Lower leg skin (tissue), 4 donors: ENCODE measurements around the gene PRKAG1. TPM values are rescaled to one million over a fixed set of nuclear protein-coding genes. Genes with fewer than 3 reads are reported as not detected.

ENCODE experiments used
- DNase-seq, 2 donors: peaks; one replicate each; pipeline ENCODE4 v3.0.0-alpha.2; 2019; ENCODE audit warnings: low spot score in 2 of 2
- H3K4me3 ChIP-seq: fragments of 200-600 bp; sonication (generic); 2 replicates; pipeline ENCODE4 v1.5.1; 2017; ENCODE audit warnings: mild to moderate bottlenecking, low read depth; ENCODE audit not compliant: poor library complexity, severe bottlenecking
- POLR2A ChIP-seq, 2 donors: fragments of 450-650 bp; IDR thresholded peaks; one replicate each; pipeline ENCODE4 v1.6.1; 2016 to 2017; ENCODE audit warnings: antibody characterized with exemption in 2 of 2, mild to moderate bottlenecking in 1 of 2, moderate library complexity in 1 of 2
- WGBS, 2 donors: methylation state at CpG; one replicate each; pipeline ENCODE4 v1.1.5; 2018; 5-methylcytosine and 5-hydroxymethylcytosine counted together
- intact Hi-C: fragments of 100-400 bp; cut with DNase I; formaldehyde crosslinking; loops from one replicate; pipeline ENCODE4 v1.15.0; 2023; ENCODE audit warnings: low total_unique reads
- total RNA-seq, 4 donors: library from RNA; depleted of rRNA; stranded (reverse); fragments of >200 nt; gene quantifications; one replicate each; pipeline ENCODE4 v1.1.0, GENCODE V29; 2016
- TF ChIP-seq, protein P1 (sequence below), 3 donors: fragments of 450-650 bp; IDR thresholded peaks; one replicate each; pipeline ENCODE4 v1.5.1; 2016; ENCODE audit warnings: antibody characterized with exemption in 3 of 3, mild to moderate bottlenecking in 3 of 3, moderate library complexity in 2 of 3

The PRKAG1 gene
- total RNA-seq, 4 donors from 2014 or later, result 30.3 to 57.8 (median 49.2) TPM

DNA sequence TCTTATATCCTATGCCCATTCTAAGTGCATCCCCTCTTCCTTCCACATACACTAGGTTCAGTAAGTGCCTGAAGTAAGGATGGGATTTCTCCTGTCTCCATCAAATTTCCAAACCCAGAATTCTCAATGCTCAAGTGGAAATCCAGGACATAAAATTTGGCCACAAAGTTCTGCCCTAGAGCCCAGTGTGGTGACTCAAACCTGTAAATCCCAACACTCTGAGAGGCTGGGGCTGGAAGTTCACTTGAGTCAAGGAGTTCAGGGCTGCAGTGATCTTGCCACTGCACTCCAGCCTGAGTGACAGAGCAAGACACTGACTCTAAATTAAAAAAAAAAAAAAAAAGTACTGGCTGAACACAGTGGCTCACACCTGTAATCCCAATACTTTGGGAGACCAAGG, 56.8 kb downstream of the PRKAG1 start:
- TF ChIP-seq, protein P1, sequence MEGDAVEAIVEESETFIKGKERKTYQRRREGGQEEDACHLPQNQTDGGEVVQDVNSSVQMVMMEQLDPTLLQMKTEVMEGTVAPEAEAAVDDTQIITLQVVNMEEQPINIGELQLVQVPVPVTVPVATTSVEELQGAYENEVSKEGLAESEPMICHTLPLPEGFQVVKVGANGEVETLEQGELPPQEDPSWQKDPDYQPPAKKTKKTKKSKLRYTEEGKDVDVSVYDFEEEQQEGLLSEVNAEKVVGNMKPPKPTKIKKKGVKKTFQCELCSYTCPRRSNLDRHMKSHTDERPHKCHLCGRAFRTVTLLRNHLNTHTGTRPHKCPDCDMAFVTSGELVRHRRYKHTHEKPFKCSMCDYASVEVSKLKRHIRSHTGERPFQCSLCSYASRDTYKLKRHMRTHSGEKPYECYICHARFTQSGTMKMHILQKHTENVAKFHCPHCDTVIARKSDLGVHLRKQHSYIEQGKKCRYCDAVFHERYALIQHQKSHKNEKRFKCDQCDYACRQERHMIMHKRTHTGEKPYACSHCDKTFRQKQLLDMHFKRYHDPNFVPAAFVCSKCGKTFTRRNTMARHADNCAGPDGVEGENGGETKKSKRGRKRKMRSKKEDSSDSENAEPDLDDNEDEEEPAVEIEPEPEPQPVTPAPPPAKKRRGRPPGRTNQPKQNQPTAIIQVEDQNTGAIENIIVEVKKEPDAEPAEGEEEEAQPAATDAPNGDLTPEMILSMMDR (IDR thresholded peaks at IDR 0.05), result no peak
- TF ChIP-seq POLR2A (IDR thresholded peaks at IDR 0.05), result no peak
- no peak overlapping the region for H3K4me3 ChIP-seq
- intact Hi-C loops, result no loop called here
- DNase-seq, result no peak

DNA sequence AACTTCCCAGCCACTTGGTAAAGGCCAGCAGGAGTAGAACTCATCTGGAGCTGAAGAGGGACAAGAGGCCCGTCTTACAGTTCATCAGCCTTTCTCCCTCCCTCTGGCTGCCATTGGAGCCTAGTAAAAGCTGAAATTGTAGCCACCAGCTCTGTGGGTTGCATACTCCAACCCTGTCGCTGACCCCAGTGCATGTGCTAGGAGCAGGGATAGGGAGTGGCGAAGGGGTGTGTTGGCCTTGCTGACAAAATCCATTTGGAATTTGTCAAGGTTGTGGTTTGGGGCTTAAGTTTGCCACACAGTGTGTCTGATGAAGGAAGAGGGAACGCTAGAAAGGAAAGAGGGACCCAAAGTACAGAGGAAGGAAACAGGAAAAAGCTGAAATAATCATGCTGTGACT, 57.2 kb downstream of the PRKAG1 start:
- intact Hi-C loops, result no loop called here
- 54 to 61% methylated on average over 4 of the region's 4 CpGs for WGBS, 2 donors
- DNase-seq, result no peak

DNA sequence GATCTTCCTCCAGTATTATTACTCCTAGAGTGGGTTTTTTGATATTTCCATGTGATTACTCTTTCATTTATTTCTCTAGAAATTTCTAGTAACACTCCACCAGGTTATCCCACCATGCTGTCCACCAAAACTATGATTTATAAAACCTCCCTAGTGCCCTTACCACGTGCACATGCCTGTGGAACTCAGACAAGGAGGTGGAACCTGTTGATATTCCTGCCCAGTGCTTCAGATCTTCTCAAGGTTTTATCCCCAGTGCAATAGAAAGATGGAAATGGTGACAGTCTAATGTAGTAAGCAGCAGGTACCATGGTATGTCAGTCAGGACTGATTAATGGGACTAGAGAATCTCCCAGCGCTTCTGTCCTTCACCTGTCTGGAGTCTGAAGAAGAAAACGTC, 57.7 kb downstream of the PRKAG1 start:
- no peak for DNase-seq
- TF ChIP-seq POLR2A (IDR thresholded peaks at IDR 0.05), result no peak
- TF ChIP-seq, protein P1 (IDR thresholded peaks at IDR 0.05), result no peak
- intact Hi-C loops, result no loop called here
- H3K4me3 ChIP-seq, result no peak overlapping the region
- 62 to 72% methylated on average over 3 of the region's 3 CpGs for WGBS, 2 donors

More for the DNA sequence above, 57.2 kb downstream of the PRKAG1 start:
- TF ChIP-seq POLR2A (IDR thresholded peaks at IDR 0.05), result no peak
- TF ChIP-seq, protein P1 (IDR thresholded peaks at IDR 0.05), result no peak
- no peak overlapping the region for H3K4me3 ChIP-seq

DNA sequence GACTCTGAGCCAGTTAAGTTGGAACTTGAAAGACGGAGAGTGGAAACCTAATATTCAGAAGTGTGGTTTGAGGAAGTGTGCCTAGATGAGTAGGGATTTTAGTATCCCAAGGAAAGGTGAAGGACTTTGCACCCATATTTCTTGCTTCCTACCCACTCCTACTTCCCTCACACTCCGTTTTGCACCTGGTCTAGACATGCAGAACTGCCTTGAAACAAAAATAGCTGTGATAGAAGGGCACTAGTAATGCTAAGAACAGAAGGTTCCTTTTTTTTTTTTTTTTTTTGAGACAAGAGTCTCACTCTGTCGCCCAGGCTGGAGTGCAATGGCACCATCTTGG, 60.6 kb downstream of the PRKAG1 start:
- no peak for DNase-seq
- H3K4me3 ChIP-seq, result no peak overlapping the region
- TF ChIP-seq, protein P1 (IDR thresholded peaks at IDR 0.05), result no peak
- TF ChIP-seq POLR2A (IDR thresholded peaks at IDR 0.05), result no peak
- 16 to 19% methylated on average over 3 of the region's 3 CpGs for WGBS, 2 donors
- intact Hi-C loops, result no loop called here

DNA sequence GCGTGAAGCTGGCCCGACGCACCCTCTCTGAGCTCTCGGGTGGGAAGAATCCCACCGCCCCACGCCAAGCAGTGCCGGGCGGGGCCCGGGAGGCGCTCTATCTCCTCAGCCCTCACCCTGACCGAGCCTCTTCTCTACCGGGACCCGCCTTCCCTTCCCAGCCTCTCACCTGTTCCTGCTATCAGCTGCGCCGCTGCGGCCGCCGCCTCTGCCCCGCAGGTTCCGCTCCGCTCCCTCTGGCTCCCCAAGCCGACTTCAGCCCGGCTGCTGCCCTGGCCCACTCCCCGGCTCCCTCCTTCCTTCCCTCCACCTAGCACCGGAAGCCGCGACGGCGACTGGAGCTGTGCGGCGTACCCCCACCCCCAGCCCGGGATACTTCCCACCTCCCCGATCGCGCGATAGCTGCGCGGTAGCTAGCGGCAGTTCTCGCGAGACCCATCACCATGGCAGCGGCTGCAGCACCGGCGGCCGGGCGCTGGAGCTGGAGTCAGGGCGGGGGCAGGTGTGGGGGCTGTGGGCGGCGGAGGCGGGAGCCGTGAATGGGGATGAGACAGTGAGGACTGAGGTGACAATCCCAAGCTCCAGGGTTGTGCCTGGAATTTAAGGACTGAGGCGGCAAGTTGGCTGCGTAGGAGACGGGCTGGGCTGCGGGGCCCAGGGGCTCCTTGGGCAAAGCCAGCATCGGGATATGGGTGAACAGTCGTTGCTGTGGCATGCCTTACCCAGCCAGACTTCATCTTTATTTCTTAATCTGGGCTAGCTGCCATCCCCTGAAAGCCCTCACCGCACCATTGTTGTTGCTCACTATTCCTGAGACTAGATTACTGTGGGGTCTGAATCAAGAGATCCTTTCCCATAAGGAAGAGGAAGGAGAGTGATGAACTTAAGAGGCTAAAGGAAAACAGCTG, 61.2 kb downstream of the PRKAG1 start, which contains the start of gene ARF3:
Gene ARF3 (minus strand): TSS at position 347 of the 908 bp plus-strand sequence. CDS start 16,392 bp downstream, outside the sequence.
- no peak for TF ChIP-seq POLR2A (IDR thresholded peaks at IDR 0.05)
- TF ChIP-seq, protein P1 (IDR thresholded peaks at IDR 0.05), result no peak

More for the DNA sequence above, 61.2 kb downstream of the PRKAG1 start, which contains the start of gene ARF3:
- WGBS, 2 donors, result 0 to 1% methylated on average over 49 to 55 of the region's 58 CpGs
- peak within 1 kb of the TSS; percentile 99 for H3K4me3 ChIP-seq
- peak; percentile 88 to 98 for DNase-seq
- intact Hi-C loops, result no loop called here
